ENCODE results near the gene TKTL1. TPM values are rescaled to one million over a fixed set of nuclear protein-coding genes. Genes with fewer than 3 reads are reported as not detected.

TKTL1 gene
- total and polyA plus RNA-seq, 2 experiments from 2014 or later: not detected

GRCh38 chrX:154366666-154367055 is 71.1 kb downstream of the TKTL1 start:
- peaks cover 23% of the 10 kb centered on the region for H3K27me3 Mint-ChIP-seq (ENCODE audit: insufficient read depth, low read depth, poor library complexity)
- Histone ChIP-seq H3K4me3 (no peak overlapping the region), H3F3A (replicated peaks; ENCODE audit: low read depth) (0 out of 2 replicates have a peak, but pooled peaks cover 4% of the 10 kb centered on the region), H3K4me1 (ENCODE audit: insufficient read depth) (no peaks in the 10 kb centered on the region), H3K9me2 (ENCODE audit: insufficient read depth) (no peaks in the 10 kb centered on the region), H3K4me2 (no peak overlapping the region), H3K27ac (ENCODE audit: low read depth) (0 out of 2 replicates have a peak overlapping the region, but pooled peaks have one; percentile 19), H3K36me3 (ENCODE audit: insufficient read depth) (peaks cover 9% of the 10 kb centered on the region), H3K79me2 (replicated peaks; ENCODE audit: insufficient read depth) (peaks cover 55% of the 10 kb centered on the region), H2AFZ (no peak overlapping the region), H3K27me3 (ENCODE audit: insufficient read depth) (no peaks in the 10 kb centered on the region), H4K20me1 (replicated peaks; ENCODE audit: insufficient read depth) (peaks cover 6% of the 10 kb centered on the region)
- DNase-seq (ENCODE audit: low spot score) (no peak), ATAC-seq (no peak)
- peaks cover 75% of the 10 kb centered on the region for H3K36me3 Mint-ChIP-seq (ENCODE audit: low read depth)
- H3K9me3 Mint-ChIP-seq: peaks cover 5% of the 10 kb centered on the region; the same call in 2 of the 3 replicates
- H3K27ac Mint-ChIP-seq: peak overlapping the region; percentile 70; the same call in 1 of the 2 replicates
- TF ChIP-seq POLR2AphosphoS5 (IDR thresholded peaks at IDR 0.05; ENCODE audit: low read depth): no peak; the same call in 1 of the 2 replicates
- no peak overlapping the region for H3K4me3 Mint-ChIP-seq
- no peaks in the 10 kb centered on the region; the same call in 2 of the 3 replicates for H3K4me1 Mint-ChIP-seq

DNA sequence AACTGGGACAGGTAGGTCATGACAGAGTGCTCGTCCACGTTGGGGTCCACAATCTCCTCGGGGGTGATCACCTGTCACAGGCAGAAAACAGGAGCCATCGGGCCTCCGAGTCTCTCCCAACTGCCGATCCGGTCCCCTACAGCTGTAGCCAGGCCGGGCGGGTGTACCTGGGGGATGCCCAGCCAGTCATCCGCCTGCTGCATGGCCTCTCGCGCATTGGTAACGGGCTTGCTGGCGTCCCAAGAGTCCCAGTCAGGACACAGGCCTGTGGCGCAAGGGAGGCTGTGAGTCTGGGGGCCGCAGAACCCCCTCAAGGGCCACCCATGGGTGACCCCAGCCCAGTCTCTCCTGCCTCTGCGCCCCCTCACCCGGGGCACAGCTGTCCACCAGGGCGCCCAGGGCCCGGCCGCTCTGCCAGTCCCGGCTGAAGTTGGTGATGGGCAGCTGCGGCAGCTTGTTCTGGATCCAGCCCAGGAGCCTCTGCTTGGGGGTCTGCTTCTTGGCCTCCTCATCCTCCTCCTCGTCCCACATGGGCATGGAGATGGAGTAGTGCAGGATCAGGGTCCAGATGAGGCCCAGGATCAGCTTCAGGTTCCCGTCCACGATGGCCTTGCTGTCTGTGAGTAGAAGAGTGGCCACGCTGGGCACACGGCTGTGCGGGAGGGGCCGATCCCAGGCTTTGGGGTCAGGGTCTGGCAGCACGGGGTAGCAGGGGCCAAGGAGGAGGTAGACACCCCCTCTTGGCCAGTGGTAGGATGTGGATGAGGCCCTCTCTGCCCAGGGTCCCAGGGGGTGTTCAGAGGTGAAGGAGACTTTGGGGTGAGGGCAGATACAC is 72.1 kb downstream of the TKTL1 start:
- H3K27ac Mint-ChIP-seq: peak overlapping the region; percentile 74
- Histone ChIP-seq H3K4me1 (ENCODE audit: insufficient read depth) (0 out of 2 replicates have a peak, but pooled peaks cover 4% of the 10 kb centered on the region), H3K9me2 (ENCODE audit: insufficient read depth) (no peaks in the 10 kb centered on the region), H3K36me3 (ENCODE audit: insufficient read depth) (peaks cover 7% of the 10 kb centered on the region), H2AFZ (no peak overlapping the region), H3K27ac (ENCODE audit: low read depth) (0 out of 2 replicates have a peak overlapping the region, but pooled peaks have one; percentile 80), H3K79me2 (replicated peaks; ENCODE audit: insufficient read depth) (peaks cover 49% of the 10 kb centered on the region), H3K4me2 (peak overlapping the region; percentile 81; the same call in 1 of the 2 replicates), H3F3A (replicated peaks; ENCODE audit: low read depth) (0 out of 2 replicates have a peak, but pooled peaks cover 4% of the 10 kb centered on the region), H4K20me1 (replicated peaks; ENCODE audit: insufficient read depth) (peaks cover 6% of the 10 kb centered on the region), H3K27me3 (ENCODE audit: insufficient read depth) (no peaks in the 10 kb centered on the region), H3K4me3 (no peak overlapping the region)
- H3K9me3 Mint-ChIP-seq: peaks cover 5% of the 10 kb centered on the region; the same call in 2 of the 3 replicates
- DNase-seq (ENCODE audit: low spot score): no peak
- H3K27me3 Mint-ChIP-seq (ENCODE audit: insufficient read depth, low read depth, poor library complexity): peaks cover 27% of the 10 kb centered on the region
- no peak for ATAC-seq
- no peak for TF ChIP-seq ZNF331 (CRISPR knock-in tag; IDR thresholded peaks at IDR 0.05; ENCODE audit: low read depth)
- TF ChIP-seq STAT1 (IDR thresholded peaks at IDR 0.05; ENCODE audit: unreplicated experiment): no peak
- TF ChIP-seq, protein P1, sequence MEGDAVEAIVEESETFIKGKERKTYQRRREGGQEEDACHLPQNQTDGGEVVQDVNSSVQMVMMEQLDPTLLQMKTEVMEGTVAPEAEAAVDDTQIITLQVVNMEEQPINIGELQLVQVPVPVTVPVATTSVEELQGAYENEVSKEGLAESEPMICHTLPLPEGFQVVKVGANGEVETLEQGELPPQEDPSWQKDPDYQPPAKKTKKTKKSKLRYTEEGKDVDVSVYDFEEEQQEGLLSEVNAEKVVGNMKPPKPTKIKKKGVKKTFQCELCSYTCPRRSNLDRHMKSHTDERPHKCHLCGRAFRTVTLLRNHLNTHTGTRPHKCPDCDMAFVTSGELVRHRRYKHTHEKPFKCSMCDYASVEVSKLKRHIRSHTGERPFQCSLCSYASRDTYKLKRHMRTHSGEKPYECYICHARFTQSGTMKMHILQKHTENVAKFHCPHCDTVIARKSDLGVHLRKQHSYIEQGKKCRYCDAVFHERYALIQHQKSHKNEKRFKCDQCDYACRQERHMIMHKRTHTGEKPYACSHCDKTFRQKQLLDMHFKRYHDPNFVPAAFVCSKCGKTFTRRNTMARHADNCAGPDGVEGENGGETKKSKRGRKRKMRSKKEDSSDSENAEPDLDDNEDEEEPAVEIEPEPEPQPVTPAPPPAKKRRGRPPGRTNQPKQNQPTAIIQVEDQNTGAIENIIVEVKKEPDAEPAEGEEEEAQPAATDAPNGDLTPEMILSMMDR (conservative IDR thresholded peaks at IDR 0.05; ENCODE audit: low read depth in 2 of 2): no peak
- TF ChIP-seq, protein P2, sequence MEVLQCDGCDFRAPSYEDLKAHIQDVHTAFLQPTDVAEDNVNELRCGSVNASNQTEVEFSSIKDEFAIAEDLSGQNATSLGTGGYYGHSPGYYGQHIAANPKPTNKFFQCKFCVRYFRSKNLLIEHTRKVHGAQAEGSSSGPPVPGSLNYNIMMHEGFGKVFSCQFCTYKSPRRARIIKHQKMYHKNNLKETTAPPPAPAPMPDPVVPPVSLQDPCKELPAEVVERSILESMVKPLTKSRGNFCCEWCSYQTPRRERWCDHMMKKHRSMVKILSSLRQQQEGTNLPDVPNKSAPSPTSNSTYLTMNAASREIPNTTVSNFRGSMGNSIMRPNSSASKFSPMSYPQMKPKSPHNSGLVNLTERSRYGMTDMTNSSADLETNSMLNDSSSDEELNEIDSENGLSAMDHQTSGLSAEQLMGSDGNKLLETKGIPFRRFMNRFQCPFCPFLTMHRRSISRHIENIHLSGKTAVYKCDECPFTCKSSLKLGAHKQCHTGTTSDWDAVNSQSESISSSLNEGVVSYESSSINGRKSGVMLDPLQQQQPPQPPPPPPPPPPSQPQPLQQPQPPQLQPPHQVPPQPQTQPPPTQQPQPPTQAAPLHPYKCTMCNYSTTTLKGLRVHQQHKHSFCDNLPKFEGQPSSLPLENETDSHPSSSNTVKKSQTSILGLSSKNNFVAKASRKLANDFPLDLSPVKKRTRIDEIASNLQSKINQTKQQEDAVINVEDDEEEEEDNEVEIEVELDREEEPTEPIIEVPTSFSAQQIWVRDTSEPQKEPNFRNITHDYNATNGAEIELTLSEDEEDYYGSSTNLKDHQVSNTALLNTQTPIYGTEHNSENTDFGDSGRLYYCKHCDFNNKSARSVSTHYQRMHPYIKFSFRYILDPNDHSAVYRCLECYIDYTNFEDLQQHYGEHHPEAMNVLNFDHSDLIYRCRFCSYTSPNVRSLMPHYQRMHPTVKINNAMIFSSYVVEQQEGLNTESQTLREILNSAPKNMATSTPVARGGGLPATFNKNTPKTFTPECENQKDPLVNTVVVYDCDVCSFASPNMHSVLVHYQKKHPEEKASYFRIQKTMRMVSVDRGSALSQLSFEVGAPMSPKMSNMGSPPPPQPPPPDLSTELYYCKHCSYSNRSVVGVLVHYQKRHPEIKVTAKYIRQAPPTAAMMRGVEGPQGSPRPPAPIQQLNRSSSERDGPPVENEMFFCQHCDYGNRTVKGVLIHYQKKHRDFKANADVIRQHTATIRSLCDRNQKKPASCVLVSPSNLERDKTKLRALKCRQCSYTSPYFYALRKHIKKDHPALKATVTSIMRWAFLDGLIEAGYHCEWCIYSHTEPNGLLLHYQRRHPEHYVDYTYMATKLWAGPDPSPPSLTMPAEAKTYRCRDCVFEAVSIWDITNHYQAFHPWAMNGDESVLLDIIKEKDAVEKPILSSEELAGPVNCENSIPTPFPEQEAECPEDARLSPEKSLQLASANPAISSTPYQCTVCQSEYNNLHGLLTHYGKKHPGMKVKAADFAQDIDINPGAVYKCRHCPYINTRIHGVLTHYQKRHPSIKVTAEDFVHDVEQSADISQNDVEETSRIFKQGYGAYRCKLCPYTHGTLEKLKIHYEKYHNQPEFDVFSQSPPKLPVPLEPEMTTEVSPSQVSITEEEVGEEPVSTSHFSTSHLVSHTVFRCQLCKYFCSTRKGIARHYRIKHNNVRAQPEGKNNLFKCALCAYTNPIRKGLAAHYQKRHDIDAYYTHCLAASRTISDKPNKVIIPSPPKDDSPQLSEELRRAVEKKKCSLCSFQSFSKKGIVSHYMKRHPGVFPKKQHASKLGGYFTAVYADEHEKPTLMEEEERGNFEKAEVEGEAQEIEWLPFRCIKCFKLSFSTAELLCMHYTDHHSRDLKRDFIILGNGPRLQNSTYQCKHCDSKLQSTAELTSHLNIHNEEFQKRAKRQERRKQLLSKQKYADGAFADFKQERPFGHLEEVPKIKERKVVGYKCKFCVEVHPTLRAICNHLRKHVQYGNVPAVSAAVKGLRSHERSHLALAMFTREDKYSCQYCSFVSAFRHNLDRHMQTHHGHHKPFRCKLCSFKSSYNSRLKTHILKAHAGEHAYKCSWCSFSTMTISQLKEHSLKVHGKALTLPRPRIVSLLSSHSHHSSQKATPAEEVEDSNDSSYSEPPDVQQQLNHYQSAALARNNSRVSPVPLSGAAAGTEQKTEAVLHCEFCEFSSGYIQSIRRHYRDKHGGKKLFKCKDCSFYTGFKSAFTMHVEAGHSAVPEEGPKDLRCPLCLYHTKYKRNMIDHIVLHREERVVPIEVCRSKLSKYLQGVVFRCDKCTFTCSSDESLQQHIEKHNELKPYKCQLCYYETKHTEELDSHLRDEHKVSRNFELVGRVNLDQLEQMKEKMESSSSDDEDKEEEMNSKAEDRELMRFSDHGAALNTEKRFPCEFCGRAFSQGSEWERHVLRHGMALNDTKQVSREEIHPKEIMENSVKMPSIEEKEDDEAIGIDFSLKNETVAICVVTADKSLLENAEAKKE (CRISPR knock-in tag; IDR thresholded peaks at IDR 0.05): no peak
- no peak for TF ChIP-seq JUNB (IDR thresholded peaks at IDR 0.05; ENCODE audit: unreplicated experiment)
- TF ChIP-seq EZH2 (IDR thresholded peaks at IDR 0.05; ENCODE audit: low read depth, unreplicated experiment): no peak
- H3K4me1 Mint-ChIP-seq: peaks cover 5% of the 10 kb centered on the region; the same call in 1 of the 3 replicates
- peaks cover 66% of the 10 kb centered on the region for H3K36me3 Mint-ChIP-seq (ENCODE audit: low read depth)
- H3K4me3 Mint-ChIP-seq: peak overlapping the region; percentile 91
